Breast epithelium (tissue), 4 donors: Measurements from ENCODE around the gene VLDLR. TPM values are rescaled to one million over a fixed set of nuclear protein-coding genes. Genes with fewer than 3 reads are reported as not detected.

Experiments used
- DNase-seq, 2 donors: peaks; one replicate each; pipeline ENCODE4 v3.0.0-alpha.2; 2019; ENCODE audit warnings: low spot score in 2 of 2
- H3K27ac ChIP-seq, 2 donors: fragments of 200-600 bp; sonication (generic) in 1 of 2; one replicate each; pipeline ENCODE4 v1.5.1; 2016 to 2019; ENCODE audit warnings: mild to moderate bottlenecking in 1 of 2
- H3K27me3 ChIP-seq, 2 donors: fragments of 200-600 bp; sonication (generic) in 1 of 2; one replicate each; pipeline versions ENCODE4 v1.5.1 to v1.6.0; 2017 to 2019; ENCODE audit warnings: control low read depth in 1 of 2, mild to moderate bottlenecking in 1 of 2
- H3K36me3 ChIP-seq: fragments of 200-600 bp; one replicate; pipeline ENCODE4 v1.5.1; 2019
- H3K4me1 ChIP-seq, 2 donors: fragments of 200-600 bp; sonication (generic); one replicate each; pipeline ENCODE4 v1.5.1; 2016 to 2019; ENCODE audit warnings: control low read depth in 1 of 2
- H3K4me3 ChIP-seq, 3 donors: fragments of 200-600 bp; sonication (generic); 1 replicate in 2 of 3; 2 replicates in 1 of 3; pipeline ENCODE4 v1.5.1; 2016 to 2019; ENCODE audit warnings: mild to moderate bottlenecking in 3 of 3, moderate library complexity in 2 of 3
- H3K9me3 ChIP-seq, 2 donors: fragments of 200-600 bp; sonication (generic) in 1 of 2; one replicate each; pipeline ENCODE4 v1.5.1; 2016 to 2019; ENCODE audit warnings: control low read depth in 1 of 2
- POLR2A ChIP-seq: fragments of 450-650 bp; IDR thresholded peaks from one replicate; pipeline ENCODE4 v1.6.1; 2016; ENCODE audit warnings: antibody characterized with exemption, mild to moderate bottlenecking, moderate library complexity
- POLR2AphosphoS5 ChIP-seq, 3 donors: sonication (generic); formaldehyde crosslinking; IDR thresholded peaks; one replicate each; pipeline ENCODE4 v1.6.1; 2017; ENCODE audit warnings: antibody characterized with exemption in 3 of 3
- intact Hi-C: fragments of 100-400 bp; cut with DNase I; formaldehyde crosslinking; loops from one replicate; pipeline ENCODE4 v1.15.1; 2023; ENCODE audit warnings: low total_unique reads
- total RNA-seq, 3 donors: library from RNA; depleted of rRNA; stranded (reverse); fragments of >200 nt; gene quantifications; one replicate each; pipeline ENCODE4 v1.1.0, GENCODE V29; 2016
- TF ChIP-seq, protein P1 (sequence below), 3 donors: fragments of 450-650 bp; IDR thresholded peaks; one replicate each; pipeline ENCODE4 v1.5.1; 2016 to 2017; ENCODE audit warnings: antibody characterized with exemption in 3 of 3, mild to moderate bottlenecking in 3 of 3, moderate library complexity in 3 of 3

VLDLR gene
- total RNA-seq, 3 donors from 2014 or later: 6.7 to 11.7 (median 7.5) TPM

DNA sequence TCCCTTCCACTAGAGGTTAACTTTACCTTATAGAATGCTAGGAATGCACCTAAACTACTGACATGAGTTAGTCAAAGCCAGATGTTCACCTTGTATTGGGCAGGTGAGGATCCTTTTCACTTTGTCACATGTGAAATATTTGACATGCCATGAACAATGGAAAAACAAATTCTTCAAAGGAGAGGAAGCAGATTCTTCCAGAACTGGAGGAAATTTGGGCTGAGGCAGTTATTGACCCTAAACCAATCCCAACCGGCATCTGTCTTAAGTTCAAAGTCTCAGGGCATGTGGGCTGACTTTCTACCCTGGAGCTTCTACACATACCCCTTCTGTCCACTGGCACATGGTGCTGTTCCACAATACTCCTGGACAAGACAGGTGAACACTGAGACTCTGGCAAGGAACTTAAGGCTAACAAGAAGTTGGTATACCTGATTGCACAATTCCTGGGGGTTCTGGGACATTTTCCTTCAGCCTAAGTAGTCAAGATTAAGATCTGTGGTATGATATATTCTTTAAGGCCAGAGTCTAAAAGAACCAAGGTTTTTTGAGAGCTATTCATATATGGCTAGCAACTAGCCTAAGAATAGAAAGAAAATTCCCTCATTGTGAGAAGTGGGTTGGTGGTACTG lies 2.6 kb downstream of the VLDLR start:
- H3K4me1 ChIP-seq: no peaks in the 10 kb centered on the region
- intact Hi-C loops: no loop called here
- TF ChIP-seq, protein P1, sequence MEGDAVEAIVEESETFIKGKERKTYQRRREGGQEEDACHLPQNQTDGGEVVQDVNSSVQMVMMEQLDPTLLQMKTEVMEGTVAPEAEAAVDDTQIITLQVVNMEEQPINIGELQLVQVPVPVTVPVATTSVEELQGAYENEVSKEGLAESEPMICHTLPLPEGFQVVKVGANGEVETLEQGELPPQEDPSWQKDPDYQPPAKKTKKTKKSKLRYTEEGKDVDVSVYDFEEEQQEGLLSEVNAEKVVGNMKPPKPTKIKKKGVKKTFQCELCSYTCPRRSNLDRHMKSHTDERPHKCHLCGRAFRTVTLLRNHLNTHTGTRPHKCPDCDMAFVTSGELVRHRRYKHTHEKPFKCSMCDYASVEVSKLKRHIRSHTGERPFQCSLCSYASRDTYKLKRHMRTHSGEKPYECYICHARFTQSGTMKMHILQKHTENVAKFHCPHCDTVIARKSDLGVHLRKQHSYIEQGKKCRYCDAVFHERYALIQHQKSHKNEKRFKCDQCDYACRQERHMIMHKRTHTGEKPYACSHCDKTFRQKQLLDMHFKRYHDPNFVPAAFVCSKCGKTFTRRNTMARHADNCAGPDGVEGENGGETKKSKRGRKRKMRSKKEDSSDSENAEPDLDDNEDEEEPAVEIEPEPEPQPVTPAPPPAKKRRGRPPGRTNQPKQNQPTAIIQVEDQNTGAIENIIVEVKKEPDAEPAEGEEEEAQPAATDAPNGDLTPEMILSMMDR (IDR thresholded peaks at IDR 0.05): no peak
- TF ChIP-seq POLR2AphosphoS5 (IDR thresholded peaks at IDR 0.05) (no peak), POLR2A (no peak)
- no peak overlapping the region for H3K4me3 ChIP-seq
- H3K9me3 ChIP-seq: no peaks in the 10 kb centered on the region
- no peak overlapping the region for H3K27ac ChIP-seq
- H3K36me3 ChIP-seq: no peaks in the 10 kb centered on the region
- DNase-seq: no peak
- no peaks in the 10 kb centered on the region for H3K27me3 ChIP-seq

DNA sequence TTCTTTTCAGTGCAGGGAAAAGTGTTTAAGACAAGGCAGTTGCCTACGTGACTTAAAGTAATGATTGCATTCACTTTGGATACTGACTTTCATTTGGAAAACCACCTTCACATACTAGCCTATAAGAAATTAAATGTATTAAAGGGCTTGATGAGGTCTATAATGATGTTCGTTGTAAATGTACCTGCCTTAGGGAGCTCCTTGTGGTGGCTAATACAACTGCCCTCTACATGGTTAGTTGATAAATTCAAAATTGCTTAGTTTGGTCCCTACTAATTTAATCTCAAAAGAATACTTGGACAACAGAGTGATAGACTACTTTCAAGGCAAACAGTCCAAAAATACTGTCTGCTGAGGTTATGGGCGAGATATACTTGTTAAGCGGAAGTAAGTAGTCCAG lies 3.8 kb downstream of the VLDLR start:
- Histone ChIP-seq H3K36me3 (no peaks in the 10 kb centered on the region), H3K4me3 (no peak overlapping the region), H3K27ac (no peak overlapping the region), H3K27me3 (no peaks in the 10 kb centered on the region), H3K9me3 (no peaks in the 10 kb centered on the region), H3K4me1 (no peaks in the 10 kb centered on the region)
- no peak for TF ChIP-seq POLR2A
- TF ChIP-seq POLR2AphosphoS5 (IDR thresholded peaks at IDR 0.05): no peak
- TF ChIP-seq, protein P1 (IDR thresholded peaks at IDR 0.05): no peak
- intact Hi-C loops: no loop called here
- no peak for DNase-seq

DNA sequence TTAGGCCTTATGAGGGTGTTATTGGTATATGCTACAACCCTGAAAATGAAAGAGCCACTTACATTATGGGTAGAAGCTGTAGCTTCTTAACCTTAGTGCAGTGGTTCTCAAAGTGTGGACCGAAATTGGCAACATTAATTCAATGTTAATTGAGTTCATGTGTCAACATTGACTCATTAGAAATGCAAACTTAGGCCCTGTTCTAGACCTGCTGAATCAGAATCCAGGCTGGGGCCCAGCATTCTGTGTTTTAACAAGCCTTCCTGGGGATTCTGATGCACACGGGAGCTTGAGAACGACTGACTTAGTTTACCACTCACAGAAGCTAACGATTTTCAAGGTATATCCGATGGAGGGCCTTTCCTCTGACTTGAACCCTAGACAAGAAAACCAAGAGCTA lies 7.3 kb downstream of the VLDLR start:
- no peaks in the 10 kb centered on the region for H3K27me3 ChIP-seq
- intact Hi-C loops: no loop called here
- DNase-seq: no peak
- no peaks in the 10 kb centered on the region for H3K4me1 ChIP-seq
- no peak overlapping the region for H3K4me3 ChIP-seq
- TF ChIP-seq POLR2A: no peak
- no peaks in the 10 kb centered on the region for H3K9me3 ChIP-seq
- no peak overlapping the region for H3K27ac ChIP-seq
- H3K36me3 ChIP-seq: no peaks in the 10 kb centered on the region

DNA sequence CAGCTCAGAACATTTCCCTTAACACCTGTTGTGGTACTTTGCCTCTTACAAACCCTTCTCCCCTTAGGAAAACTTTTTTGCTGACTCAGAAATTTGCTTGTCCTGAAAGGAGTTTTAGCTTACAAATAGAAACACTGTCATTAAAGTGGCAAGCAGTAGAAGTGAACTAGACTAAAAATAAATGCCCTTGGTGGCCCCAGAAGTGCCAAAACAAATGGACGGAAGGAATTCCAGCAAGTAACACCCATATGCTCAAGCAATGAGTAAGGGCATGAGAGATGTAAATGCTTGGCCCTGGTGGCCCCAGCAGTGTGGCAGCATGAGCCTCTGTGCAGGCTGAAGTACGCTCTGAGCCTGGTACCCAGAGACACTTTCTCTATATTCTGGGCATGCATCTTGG lies 8.6 kb downstream of the VLDLR start:
- TF ChIP-seq POLR2A (no peak), POLR2AphosphoS5 (IDR thresholded peaks at IDR 0.05) (no peak)
- TF ChIP-seq, protein P1 (IDR thresholded peaks at IDR 0.05): no peak
- Histone ChIP-seq H3K27ac (no peak overlapping the region), H3K9me3 (no peaks in the 10 kb centered on the region), H3K4me3 (no peak overlapping the region), H3K27me3 (no peaks in the 10 kb centered on the region), H3K4me1 (no peaks in the 10 kb centered on the region), H3K36me3 (no peaks in the 10 kb centered on the region)
- DNase-seq: no peak
- intact Hi-C loops: no loop called here

DNA sequence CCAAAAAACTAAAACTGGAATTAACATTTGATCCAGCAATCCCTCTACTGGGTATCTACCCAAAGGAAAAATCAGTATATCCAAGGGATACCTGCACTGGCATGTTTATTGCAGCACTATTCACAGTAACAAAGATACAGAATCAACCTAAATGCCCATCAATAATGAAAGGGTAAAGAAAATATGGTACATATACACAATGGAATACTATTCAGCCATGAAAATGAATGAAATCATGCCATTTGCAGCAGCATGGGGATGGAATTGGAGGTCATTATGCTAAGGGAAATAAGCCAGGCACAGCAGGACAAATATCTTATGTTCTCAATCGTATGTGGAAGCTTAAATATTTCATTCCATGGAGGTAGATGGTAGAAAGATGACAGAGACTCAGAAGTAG lies 9.7 kb downstream of the VLDLR start:
- TF ChIP-seq POLR2AphosphoS5 (IDR thresholded peaks at IDR 0.05) (no peak), POLR2A (no peak)
- TF ChIP-seq, protein P1 (IDR thresholded peaks at IDR 0.05): no peak
- no peak overlapping the region for H3K27ac ChIP-seq
- no peaks in the 10 kb centered on the region for H3K36me3 ChIP-seq
- no peaks in the 10 kb centered on the region for H3K4me1 ChIP-seq
- DNase-seq: no peak
- no peaks in the 10 kb centered on the region for H3K9me3 ChIP-seq
- no peaks in the 10 kb centered on the region for H3K27me3 ChIP-seq
- intact Hi-C loops: no loop called here
- no peak overlapping the region for H3K4me3 ChIP-seq

DNA sequence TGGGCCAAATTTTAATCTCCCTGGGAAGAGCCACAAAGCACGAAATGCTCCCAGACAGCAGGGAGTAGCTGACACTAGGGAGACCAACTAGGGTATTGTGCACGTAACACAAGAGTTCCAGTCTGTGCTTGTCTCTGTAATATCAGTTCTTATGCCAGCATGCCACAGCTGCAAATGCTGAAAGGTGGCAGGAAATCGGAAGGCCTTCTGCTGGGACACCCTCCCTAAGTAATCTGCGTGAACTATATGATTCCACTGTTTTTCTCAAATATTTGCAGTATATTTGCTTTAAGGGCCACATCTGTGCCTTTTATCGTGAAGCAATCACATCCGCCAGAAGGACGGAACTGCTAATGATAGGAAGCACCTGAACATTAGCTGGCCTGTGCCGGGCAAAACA lies 12.6 kb downstream of the VLDLR start:
- no peaks in the 10 kb centered on the region for H3K4me1 ChIP-seq
- H3K36me3 ChIP-seq: no peaks in the 10 kb centered on the region
- intact Hi-C loops: no loop called here
- no peaks in the 10 kb centered on the region for H3K27me3 ChIP-seq
- no peak overlapping the region for H3K4me3 ChIP-seq
- TF ChIP-seq POLR2A (no peak), POLR2AphosphoS5 (IDR thresholded peaks at IDR 0.05) (no peak)
- TF ChIP-seq, protein P1 (IDR thresholded peaks at IDR 0.05): no peak
- no peaks in the 10 kb centered on the region for H3K9me3 ChIP-seq
- DNase-seq: no peak
- H3K27ac ChIP-seq: no peak overlapping the region
